NCI-H2196 treated with DMSO at 0.1 percent for 48 hours (cell line): ENCODE results near the gene PPIG.
"Not testable (repeated sequence)": the region's sequence is repeated elsewhere in the genome, so short reads cannot be mapped to it uniquely, and the experiment has no call there.

Experiments used
- DNase-seq: peaks from one replicate; lab custom pipeline; 2025; ENCODE audit not compliant: unreplicated experiment; lab: John Stamatoyannopoulos, UW

PPIG gene

DNA sequence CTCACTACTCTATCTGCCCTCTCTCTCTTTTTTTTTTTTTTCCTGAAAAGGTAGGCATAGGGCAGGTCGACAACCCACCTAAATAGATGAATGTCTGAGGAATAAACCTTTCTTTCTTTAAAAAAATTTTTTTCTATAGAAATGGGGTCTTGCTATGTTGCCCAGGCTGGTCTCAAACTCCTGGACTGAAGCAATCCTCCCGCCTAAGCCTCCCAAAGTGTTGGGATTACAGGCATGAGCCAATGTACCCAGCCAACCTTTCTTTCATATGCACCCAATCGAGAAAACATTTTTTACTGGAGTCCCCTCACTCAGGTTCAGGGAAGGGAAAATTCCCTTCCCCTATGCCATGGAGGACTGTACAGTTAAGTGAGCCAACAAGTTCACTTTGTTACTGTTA is 79.1 kb downstream of the PPIG start:
- no peak for DNase-seq

DNA sequence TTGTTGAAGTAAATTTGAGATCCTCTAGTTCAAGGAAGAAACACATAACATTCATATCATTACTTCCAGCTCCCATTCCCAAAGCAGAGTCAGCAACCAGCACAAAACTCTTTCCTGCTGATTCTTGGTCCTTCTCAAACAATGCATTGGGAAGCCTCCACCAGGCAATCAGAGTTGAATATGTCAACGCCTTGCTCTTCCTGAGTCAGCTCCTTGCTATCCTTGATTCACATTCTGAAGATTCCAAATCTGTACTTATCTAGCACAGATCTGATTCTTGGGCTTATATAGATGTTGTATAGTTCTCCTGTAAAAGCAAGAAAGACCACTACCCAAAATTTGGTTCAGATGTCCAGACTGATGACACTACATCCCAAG is 80.4 kb downstream of the PPIG start:
- no peak for DNase-seq

DNA sequence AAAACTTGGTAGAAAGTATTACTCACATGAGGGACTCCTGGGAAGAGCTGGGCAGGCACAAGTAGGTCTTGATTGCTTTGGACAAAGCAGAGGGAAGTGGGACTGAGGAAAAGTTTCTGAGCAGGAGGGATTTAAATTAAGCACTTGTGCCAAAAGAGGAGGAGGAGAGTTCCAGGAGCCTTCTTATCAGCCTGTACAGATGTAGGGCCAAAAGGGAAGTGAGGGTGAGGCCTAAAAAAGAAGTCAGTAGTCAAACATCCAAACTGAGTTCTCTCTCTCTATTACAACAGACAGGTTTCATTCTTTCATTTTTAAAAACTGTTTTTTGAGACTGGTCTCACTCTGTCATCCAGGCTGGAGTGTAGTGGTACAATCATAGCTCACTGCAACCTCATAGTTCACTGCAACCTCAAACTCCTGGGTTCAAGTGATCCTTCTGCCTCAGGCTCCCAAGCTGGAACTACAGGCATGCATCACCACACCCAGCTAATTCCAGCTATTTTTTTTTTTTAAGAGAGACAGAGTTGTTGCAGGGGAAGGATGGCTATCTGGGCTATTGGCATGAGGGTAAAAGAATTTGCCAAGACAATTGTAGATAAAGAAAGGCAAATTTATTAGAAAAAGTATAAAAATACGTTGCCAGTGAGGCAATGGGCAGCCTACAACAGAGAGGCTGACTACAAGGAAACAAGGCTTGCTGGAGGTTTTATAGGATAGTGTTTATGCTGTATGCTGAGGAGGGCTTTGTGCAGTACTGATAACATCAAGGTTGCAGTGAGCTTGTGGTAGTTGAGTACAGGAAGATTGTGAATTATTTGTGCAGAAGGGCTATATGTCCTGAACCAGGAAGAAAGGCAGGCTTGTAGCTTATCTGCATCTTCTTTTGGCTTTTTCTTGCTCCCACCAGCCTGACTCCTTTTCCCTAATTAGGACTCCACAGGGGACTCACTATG is 81.1 kb downstream of the PPIG start:
- no peak for DNase-seq

DNA sequence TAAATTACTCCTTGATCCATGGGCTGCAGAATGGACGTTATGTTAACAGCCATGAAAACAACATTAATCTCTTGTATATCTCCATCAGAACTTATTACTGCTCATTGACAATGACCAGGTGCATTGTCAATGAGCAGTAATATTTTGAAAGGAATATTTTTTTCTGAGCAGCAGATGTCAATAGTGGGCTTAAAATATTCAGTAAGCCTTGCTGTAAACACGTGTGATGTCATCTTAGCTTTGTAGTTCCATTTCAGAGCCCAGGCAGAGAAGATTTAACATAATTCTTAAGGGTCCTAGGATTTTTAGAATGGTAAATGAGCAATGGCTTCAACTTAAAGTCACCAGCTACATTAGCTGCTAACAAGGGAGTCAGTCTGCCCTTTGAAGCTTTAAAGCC is 83.4 kb downstream of the PPIG start:
- DNase-seq, result no peak

DNA sequence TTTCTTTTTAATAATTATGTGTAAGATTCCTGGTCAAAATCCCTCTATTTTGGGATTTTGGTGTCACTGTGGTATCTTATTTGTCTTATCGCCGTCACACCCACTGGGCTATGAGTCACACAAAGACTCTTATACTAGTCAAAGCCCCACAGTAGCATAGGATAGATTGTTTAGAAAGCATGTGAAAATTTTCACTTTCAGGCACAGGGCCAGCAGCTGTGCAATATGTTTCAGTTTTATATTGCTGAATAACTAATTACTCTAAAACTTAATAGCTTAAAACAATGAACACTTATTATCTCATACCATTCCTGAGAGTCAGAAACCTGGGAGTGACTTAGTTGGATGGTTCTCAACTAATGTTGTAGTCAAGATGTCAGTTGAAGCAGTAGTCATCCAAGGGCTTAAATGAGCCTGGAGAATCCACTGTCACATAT is 86.1 kb downstream of the PPIG start:
- DNase-seq, result no peak

DNA sequence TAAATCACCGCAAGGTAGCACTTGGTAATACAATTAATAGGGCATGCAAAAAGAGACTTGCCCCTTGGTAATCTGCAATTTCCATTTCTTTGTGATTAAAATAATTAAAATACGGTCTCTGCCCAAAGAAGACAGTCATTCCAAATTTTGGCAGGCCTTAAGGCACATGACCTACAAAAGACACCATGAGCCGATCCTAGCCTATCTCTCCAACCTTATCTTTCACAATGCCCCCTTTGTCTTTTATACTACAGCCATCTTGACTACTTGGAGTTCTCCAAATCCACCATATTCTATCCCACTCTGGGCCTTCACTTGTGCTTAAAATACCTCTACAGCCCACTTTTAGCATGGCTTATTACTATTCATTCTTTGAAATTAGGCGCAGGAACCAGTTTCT is 86.8 kb downstream of the PPIG start:
- no peak for DNase-seq

DNA sequence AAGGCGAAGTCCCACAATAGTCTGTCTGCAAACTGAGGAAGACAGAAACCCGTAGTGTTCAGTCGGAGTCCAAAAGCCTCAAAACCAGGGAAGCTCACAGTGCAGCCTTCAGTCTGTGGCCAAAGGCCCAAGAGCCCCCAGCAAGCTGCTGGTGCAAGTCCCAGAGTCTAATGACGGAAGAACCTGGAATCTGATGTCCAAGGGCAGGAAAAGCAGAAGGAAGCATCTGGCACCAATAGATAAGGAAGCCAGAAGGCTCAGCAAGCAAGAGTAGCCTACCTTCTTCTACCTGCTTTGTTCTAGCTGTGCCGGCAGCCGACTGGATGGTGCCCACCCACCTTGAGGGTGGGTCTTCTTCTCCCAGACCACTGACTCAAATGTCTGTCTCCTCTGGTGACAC is 88.3 kb downstream of the PPIG start:
- DNase-seq, result no peak

DNA sequence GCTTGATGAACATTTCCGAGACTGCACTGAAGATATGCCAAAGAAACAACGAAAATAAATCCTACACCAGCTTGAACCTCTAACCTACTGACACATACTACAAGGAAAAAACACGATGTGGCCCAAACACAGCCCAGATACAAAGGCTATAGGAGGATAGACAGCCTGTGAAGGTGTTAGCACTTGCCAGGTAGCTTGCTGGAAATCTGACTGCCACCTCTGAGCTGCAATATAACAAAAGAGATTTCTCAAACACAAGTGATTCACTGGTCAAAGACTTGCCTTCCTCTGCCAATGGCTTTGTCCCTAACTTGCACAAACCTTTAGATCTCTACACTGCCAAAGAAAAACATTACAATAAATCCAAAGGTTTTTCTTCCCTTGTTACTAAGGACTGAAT is 89.0 kb downstream of the PPIG start:
- no peak for DNase-seq

DNA sequence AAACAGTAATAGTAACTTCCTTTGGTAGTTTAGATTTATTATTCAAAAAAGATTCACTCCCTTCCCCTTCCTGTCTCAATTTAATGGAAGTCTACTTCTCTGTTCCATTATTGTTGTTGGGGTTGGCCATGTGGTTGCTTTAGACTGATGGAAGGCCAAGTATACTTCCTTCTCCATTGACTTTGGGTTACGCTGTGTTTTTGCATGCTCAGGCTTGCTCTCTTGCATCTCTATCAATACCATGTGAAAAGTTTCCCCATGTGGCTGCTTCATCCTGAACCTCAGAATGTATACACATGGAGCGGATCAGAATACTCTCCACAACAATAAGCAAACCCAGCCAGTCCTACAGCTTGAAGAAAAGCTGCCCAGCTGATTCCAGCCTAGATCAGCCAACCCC is 89.8 kb downstream of the PPIG start:
- no peak for DNase-seq

DNA sequence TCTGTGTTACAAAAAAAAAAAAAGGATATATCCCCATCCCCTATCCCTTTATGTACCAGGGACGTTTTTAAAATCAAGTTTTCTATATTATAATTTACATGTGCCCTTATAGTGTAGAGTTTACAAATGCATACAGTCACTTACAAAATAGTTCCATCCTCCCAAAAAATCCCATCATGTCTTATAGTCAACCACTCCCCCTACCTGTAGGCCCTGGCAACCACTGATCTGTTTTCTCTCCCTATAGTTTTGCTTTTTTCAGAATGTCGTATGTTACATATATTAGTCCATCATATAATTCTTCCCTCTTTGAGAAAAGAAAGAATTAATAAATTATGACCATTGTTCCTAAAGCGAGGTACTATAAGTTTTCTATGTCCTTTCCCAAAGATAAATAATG is 92.2 kb downstream of the PPIG start:
- no peak for DNase-seq

DNA sequence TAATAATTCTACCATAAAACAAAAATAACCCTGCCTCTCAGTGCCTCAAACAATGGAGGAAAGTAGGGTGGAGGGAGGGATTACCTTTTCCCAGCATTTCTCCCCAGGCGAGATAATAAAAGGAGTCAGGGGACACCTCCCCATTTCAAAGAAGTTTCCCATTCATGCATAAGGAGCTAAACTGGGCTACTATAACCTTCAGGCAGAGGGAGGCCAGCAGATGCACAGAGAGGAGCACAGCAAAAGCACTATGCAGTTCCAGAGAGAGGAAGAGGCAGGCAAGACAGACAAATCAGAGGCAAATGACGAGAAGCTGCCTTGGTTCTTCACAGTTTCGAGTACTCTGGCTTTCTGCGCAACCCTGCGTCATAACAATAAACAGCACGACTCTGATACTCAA is 92.7 kb downstream of the PPIG start:
- DNase-seq, result no peak

DNA sequence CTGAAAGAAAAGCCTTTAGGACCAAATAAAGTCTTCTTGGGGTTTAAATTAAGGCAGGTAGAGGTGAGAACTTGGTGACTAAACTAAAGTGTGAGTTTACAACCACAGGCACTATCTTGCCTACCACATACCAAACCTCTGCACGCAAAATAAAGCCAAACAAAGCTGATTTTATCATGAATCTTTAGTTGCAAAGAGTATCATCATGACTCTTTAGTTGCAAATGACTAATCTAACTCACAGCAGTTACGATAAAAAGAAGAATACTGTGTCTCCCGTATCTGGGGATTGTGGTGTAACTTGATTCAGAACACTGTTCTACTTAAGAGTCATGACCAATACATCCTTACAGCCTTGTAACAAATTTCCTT is 98.9 kb downstream of the PPIG start:
- DNase-seq, result no peak

DNA sequence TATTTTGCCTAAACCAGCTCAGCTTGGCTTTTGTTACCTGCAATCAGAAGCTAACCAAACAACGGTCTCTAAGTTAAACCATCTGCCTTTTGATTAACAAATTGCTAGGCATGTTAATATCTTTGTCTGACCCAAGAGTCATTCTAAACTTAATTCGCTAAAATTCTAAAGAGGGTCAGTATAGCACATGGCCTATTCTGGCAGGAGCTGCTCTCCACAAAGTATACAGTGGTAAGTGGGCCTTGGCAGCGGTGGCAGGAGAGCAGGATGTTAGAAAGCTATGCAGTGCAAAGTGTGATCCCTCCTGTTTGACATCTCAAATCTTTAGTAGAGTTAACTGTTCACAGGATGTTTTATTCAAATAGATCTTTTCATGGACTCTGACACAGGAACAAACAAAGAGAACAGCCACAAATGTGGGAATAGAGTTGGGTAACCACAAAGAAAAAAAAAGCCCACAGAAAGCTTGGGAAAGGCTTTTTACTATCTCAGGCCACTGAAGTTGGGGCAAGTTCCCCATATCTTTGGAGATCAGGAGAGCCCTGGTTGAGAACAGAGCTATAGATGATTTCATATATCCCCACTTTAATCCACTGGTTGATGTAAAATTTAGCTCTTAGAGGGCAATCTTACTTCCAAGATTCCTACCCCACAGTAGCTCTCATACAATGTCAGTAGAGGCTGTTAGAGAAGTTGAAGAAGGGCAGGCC is 99.4 kb downstream of the PPIG start:
- no peak for DNase-seq

DNA sequence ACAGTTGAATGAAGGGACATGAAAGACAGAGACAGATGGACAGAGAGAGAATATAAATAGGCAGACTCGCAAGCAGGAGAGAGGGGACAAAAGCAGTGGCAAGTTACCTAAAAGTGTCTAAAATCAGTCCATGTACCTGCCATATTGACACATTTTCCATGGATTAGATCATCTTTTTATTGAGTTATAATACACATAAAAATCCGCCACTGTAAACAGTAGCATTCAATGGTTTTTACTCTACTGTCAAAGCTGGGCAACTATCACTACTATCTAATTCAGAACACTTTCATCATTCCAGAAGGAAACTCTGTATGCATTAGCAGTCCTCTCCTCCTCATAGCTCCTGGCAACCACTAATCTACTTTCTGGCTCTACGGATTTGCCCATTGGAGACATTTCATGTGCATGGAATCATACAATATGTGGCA is 100.0 kb downstream of the PPIG start:
- no peak for DNase-seq

DNA sequence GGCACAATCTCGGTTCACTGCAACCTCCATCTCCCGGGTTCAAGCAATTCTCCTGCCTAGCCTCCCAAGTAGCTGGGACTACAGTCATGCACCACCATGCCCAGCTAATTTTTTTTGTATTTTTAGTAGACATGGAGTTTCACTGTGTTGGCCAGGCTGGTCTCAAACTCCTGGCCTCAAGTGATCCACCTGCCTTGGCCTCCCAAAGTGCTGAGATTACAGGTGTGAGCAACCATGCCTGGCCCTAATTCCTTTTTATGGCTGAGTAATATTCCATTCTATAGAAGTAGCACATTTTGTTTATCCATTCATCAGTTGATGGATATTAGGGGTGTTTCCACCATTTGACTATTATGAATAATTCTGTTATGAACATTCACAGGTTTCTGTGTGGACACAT is 100.6 kb downstream of the PPIG start:
- DNase-seq, result not testable (repeated sequence)

DNA sequence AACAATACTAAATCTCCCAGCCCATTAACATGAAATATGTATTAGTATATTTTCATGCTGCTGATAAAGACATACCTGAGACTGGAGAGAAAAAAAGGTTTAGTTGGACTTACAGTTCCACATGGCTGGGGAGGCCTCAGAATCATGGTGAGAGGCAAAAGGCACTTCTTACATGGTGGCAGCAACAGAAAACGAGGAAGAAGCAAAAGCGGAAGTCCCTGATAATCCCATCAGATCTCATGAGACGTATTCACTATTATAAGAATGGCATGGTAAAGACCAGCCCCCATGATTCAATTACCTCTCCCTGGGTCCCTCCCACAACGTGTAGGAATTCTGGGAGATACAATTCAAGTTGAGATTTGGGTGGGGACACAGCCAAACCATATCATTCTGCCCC is 102.7 kb downstream of the PPIG start:
- DNase-seq, result not testable (repeated sequence)

DNA sequence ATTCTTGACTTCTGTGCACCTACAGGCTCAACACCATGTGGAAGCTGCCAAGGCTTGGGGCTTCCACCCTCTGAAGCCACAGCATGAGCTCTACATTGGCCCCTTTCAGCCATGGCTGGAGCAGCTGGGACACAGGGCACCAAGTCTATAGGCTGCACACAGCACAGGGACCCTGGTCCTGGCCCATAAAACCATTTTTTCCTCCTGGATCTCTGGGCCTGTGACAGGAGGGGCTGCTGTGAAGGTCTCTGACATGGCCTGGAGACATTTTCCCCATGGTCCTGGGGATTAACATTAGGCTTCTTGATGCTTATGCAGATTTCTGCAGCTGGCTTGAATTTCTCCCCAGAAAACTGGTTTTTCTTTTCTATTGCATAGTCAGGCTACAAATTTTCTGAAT is 103.8 kb downstream of the PPIG start:
- DNase-seq, result not testable (repeated sequence)

DNA sequence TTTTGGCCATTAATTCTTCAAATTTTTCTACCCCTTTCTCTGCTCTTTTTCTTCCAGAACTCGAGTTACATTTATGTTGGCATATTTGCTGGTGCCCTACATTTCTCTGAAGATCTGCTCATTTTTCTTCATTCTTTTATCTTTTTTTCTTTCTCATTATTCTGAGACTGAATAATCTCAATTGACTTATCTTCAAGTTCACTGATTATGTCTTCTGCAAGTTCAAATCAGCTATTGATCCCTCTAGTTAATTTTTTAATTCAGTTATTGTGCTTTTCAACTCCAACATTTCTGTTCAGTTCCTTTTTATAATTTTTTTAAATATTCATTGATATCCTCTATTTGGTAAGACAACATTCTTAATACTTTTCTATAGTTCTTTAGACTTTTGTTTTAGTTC is 106.8 kb downstream of the PPIG start:
- DNase-seq, result no peak
